Lower leg skin (tissue), 4 donors: ENCODE results near the gene BMX. TPM values are rescaled to one million over a fixed set of nuclear protein-coding genes. Genes with fewer than 3 reads are reported as not detected.

Source experiments
- DNase-seq, 2 donors: peaks; one replicate each; pipeline ENCODE4 v3.0.0-alpha.2; 2019; ENCODE audit warnings: low spot score in 2 of 2
- H3K4me3 ChIP-seq: fragments of 200-600 bp; sonication (generic); 2 replicates; pipeline ENCODE4 v1.5.1; 2017; ENCODE audit warnings: mild to moderate bottlenecking, low read depth; ENCODE audit not compliant: poor library complexity, severe bottlenecking
- CTCF ChIP-seq, 3 donors: fragments of 450-650 bp; IDR thresholded peaks; one replicate each; pipeline ENCODE4 v1.5.1; 2016; ENCODE audit warnings: antibody characterized with exemption in 3 of 3, mild to moderate bottlenecking in 3 of 3, moderate library complexity in 2 of 3
- POLR2A ChIP-seq, 2 donors: fragments of 450-650 bp; IDR thresholded peaks; one replicate each; pipeline ENCODE4 v1.6.1; 2016 to 2017; ENCODE audit warnings: antibody characterized with exemption in 2 of 2, mild to moderate bottlenecking in 1 of 2, moderate library complexity in 1 of 2
- WGBS, 2 donors: methylation state at CpG; one replicate each; pipeline ENCODE4 v1.1.5; 2018; 5-methylcytosine and 5-hydroxymethylcytosine counted together
- intact Hi-C: fragments of 100-400 bp; cut with DNase I; formaldehyde crosslinking; loops from one replicate; pipeline ENCODE4 v1.15.0; 2023; ENCODE audit warnings: low total_unique reads
- total RNA-seq, 4 donors: library from RNA; depleted of rRNA; stranded (reverse); fragments of >200 nt; gene quantifications; one replicate each; pipeline ENCODE4 v1.1.0, GENCODE V29; 2016

The BMX gene
- total RNA-seq, 4 donors from 2014 or later: 0.38 to 2.8 (median 1.9) TPM

- TF ChIP-seq CTCF (IDR thresholded peaks at IDR 0.05): no peak
- no peak for TF ChIP-seq POLR2A (IDR thresholded peaks at IDR 0.05)
- WGBS, 2 donors: 54 to 77% methylated on average over 5 of the region's 5 CpGs
- no peak overlapping the region for H3K4me3 ChIP-seq
- intact Hi-C loops: no loop called here
- no peak for DNase-seq
These were observed 102.2 kb downstream of the BMX start for GRCh38 chrX:15602761-15603160.

GRCh38 chrX:15605226-15605625, 104.6 kb downstream of the BMX start:
- DNase-seq: no peak
- 64 to 93% methylated on average over 1 of the region's 1 CpG for WGBS, 2 donors
- intact Hi-C loops: no loop called here
- TF ChIP-seq CTCF (IDR thresholded peaks at IDR 0.05) (no peak), POLR2A (IDR thresholded peaks at IDR 0.05) (no peak)
- H3K4me3 ChIP-seq: no peak overlapping the region

Other genes starting within 250 kb of the BMX start
- gene ASB9, start 230.7 kb upstream of the BMX start, total RNA-seq: 1 to 10 TPM in 2 of 4 donors, not detected in 2; 1.7 to 7.0 TPM
- 1 to 10 TPM in 2 of 4 donors, under 1 TPM in 1, not detected in 1; 0.55 to 1.8 (median 1.7) TPM for gene ASB11, start 185.2 kb upstream of the BMX start, total RNA-seq
- gene PIGA, start 165.3 kb upstream of the BMX start, total RNA-seq: 10 to 100 TPM in 3 of 4 donors, 1 to 10 TPM in 1; 9.5 to 28.6 (median 14.1) TPM
- 1 to 10 TPM in 2 of 4 donors, not detected in 2; 1.5 to 1.8 TPM for gene VEGFD, start 116.4 kb upstream of the BMX start, total RNA-seq
- 10 to 100 TPM in 3 of 4 donors, 1 to 10 TPM in 1; 6.3 to 18.0 (median 12.1) TPM for gene PIR, start 7.5 kb upstream of the BMX start, total RNA-seq
- 1 to 10 TPM in 2 of 4 donors, under 1 TPM in 2; 0.64 to 1.5 (median 0.83) TPM for gene ACE2, start 100.2 kb downstream of the BMX start, total RNA-seq
- 1 to 10 TPM in 1 of 4 donors, under 1 TPM in 3; 0.38 to 1.3 (median 0.44) TPM for gene CLTRN, start 164.0 kb downstream of the BMX start, total RNA-seq
- gene CA5B, start 237.5 kb downstream of the BMX start, total RNA-seq: 10 to 100 TPM in 3 of 4 donors, 1 to 10 TPM in 1; 7.2 to 14.0 (median 11.8) TPM